HEK293 (cell line): Measurements from ENCODE around the gene STK35.
A peak's percentile ranks its signal among the peaks of the same experiment; 100 is the strongest.

Experiments
- CTCF ChIA-PET: fragments of 350-600 bp; formaldehyde crosslinking; extraction: SDS; loops from one replicate; lab custom pipeline; 2021; ENCODE audit warnings: antibody characterized with exemption; lab: Yijun Ruan, JAX
- POLR2A ChIA-PET: fragments of 300-600 bp; formaldehyde crosslinking; extraction: SDS; loops from one replicate; lab custom pipeline; 2020; ENCODE audit warnings: antibody characterized with exemption, inconsistent platforms; lab: Yijun Ruan, JAX
- H3K27ac ChIP-seq: fragments of 200-500 bp; sonication (Bioruptor generic); 2 replicates; pipeline ENCODE4 v1.5.1; 2014; ENCODE audit warnings: low read depth, low read length, control low read depth, inconsistent platforms; ENCODE audit errors: extremely low read depth
- H3K36me3 ChIP-seq, 2 experiments: fragments of 200-500 bp in 1 of 2; sonication (Bioruptor generic) in 1 of 2; 1 replicate in 1 of 2; 2 replicates in 1 of 2; pipeline ENCODE4 v1.5.1; 2014 to 2017; ENCODE audit warnings: inconsistent platforms in 2 of 2, low read length in 2 of 2; ENCODE audit not compliant: control insufficient read depth in 2 of 2, insufficient read depth in 1 of 2
- H3K4me1 ChIP-seq: fragments of 200-500 bp; sonication (Bioruptor generic); 2 replicates; pipeline ENCODE4 v1.5.1; 2014; ENCODE audit warnings: mild to moderate bottlenecking, low read length, inconsistent platforms; ENCODE audit not compliant: control insufficient read depth, insufficient read depth
- H3K4me3 ChIP-seq: 2 replicates; pipeline ENCODE4 v1.5.1; 2011; ENCODE audit warnings: low read depth, mild to moderate bottlenecking, control low read depth, low read length, moderate library complexity
- H3K9me3 ChIP-seq: fragments of 200-500 bp; sonication (Bioruptor generic); 2 replicates; pipeline ENCODE4 v1.5.1; 2014; ENCODE audit warnings: low read depth, low read length, inconsistent platforms; ENCODE audit not compliant: control insufficient read depth, insufficient read depth
- GFI1B ChIP-seq: fragments of 450-650 bp; formaldehyde crosslinking; IDR thresholded peaks from 2 replicates; pipeline ENCODE4 v1.5.1; 2016; ENCODE audit warnings: missing biosample characterization, missing genetic modification characterization
- GLIS1 ChIP-seq: fragments of 450-650 bp; formaldehyde crosslinking; IDR thresholded peaks from 2 replicates; pipeline ENCODE4 v1.5.1; 2016; ENCODE audit warnings: missing biosample characterization, missing genetic modification characterization
- KLF9 ChIP-seq: fragments of 450-650 bp; formaldehyde crosslinking; IDR thresholded peaks from 2 replicates; pipeline ENCODE4 v1.5.1; 2016; ENCODE audit warnings: missing biosample characterization, missing genetic modification characterization, low read depth
- MEIS1 ChIP-seq: sonication (generic); formaldehyde crosslinking; IDR thresholded peaks from 2 replicates; pipeline ENCODE4 v1.8.1; 2022; ENCODE audit warnings: missing genetic modification reagents, mild to moderate bottlenecking, borderline replicate concordance
- RBAK ChIP-seq: fragments of 450-650 bp; formaldehyde crosslinking; IDR thresholded peaks from 2 replicates; pipeline ENCODE4 v1.5.1; 2016; ENCODE audit warnings: missing biosample characterization, missing genetic modification characterization
- ZBTB21 ChIP-seq: fragments of 450-650 bp; formaldehyde crosslinking; IDR thresholded peaks from 2 replicates; pipeline ENCODE4 v1.5.1; 2017; ENCODE audit warnings: missing biosample characterization, missing genetic modification characterization
- ZNF138 ChIP-seq: fragments of 450-650 bp; formaldehyde crosslinking; IDR thresholded peaks from 2 replicates; pipeline ENCODE4 v1.5.1; 2016; ENCODE audit warnings: missing biosample characterization, missing genetic modification characterization, borderline replicate concordance
- ZNF140 ChIP-seq: fragments of 450-650 bp; formaldehyde crosslinking; IDR thresholded peaks from 2 replicates; pipeline ENCODE4 v1.5.1; 2016; ENCODE audit warnings: missing biosample characterization, missing genetic modification characterization
- ZNF26 ChIP-seq: fragments of 450-650 bp; formaldehyde crosslinking; IDR thresholded peaks from 2 replicates; pipeline ENCODE4 v1.5.1; 2016; ENCODE audit warnings: missing biosample characterization, missing genetic modification characterization
- ZNF335 ChIP-seq: fragments of 450-650 bp; formaldehyde crosslinking; conservative IDR thresholded peaks from 2 replicates; pipeline ENCODE4 v1.5.1; 2016; ENCODE audit warnings: missing biosample characterization, missing genetic modification characterization
- ZNF501 ChIP-seq: fragments of 450-650 bp; formaldehyde crosslinking; IDR thresholded peaks from 2 replicates; pipeline ENCODE4 v1.5.1; 2016; ENCODE audit warnings: missing biosample characterization, missing genetic modification characterization
- ZNF510 ChIP-seq: fragments of 450-650 bp; formaldehyde crosslinking; IDR thresholded peaks from 2 replicates; pipeline ENCODE4 v1.5.1; 2018; ENCODE audit warnings: mild to moderate bottlenecking, missing genetic modification characterization, missing biosample characterization; ENCODE audit not compliant: insufficient replicate concordance
- ZNF555 ChIP-seq: fragments of 450-650 bp; formaldehyde crosslinking; conservative IDR thresholded peaks from 2 replicates; pipeline ENCODE4 v1.5.1; 2017; ENCODE audit warnings: missing biosample characterization, mild to moderate bottlenecking, missing genetic modification characterization, inconsistent platforms
- ZNF571 ChIP-seq: fragments of 450-650 bp; formaldehyde crosslinking; IDR thresholded peaks from 2 replicates; pipeline ENCODE4 v1.5.0; 2017; ENCODE audit warnings: missing biosample characterization, missing genetic modification characterization
- ZNF600 ChIP-seq: fragments of 450-650 bp; formaldehyde crosslinking; IDR thresholded peaks from 2 replicates; pipeline ENCODE4 v1.5.1; 2016; ENCODE audit warnings: missing biosample characterization, missing genetic modification characterization
- ZNF610 ChIP-seq: fragments of 450-650 bp; formaldehyde crosslinking; IDR thresholded peaks from 2 replicates; pipeline ENCODE4 v1.5.1; 2016; ENCODE audit warnings: missing biosample characterization, missing genetic modification characterization, borderline replicate concordance
- ZNF707 ChIP-seq: fragments of 450-650 bp; formaldehyde crosslinking; IDR thresholded peaks from 2 replicates; pipeline ENCODE4 v1.5.1; 2016; ENCODE audit warnings: missing biosample characterization, missing genetic modification characterization
- ZNF768 ChIP-seq: fragments of 450-650 bp; formaldehyde crosslinking; IDR thresholded peaks from 2 replicates; pipeline ENCODE4 v1.5.1; 2018; ENCODE audit warnings: missing biosample characterization, mild to moderate bottlenecking, missing genetic modification characterization
- ZNF843 ChIP-seq: fragments of 450-650 bp; formaldehyde crosslinking; IDR thresholded peaks from 2 replicates; pipeline ENCODE4 v1.5.1; 2016; ENCODE audit warnings: missing biosample characterization, missing genetic modification characterization
- ZSCAN18 ChIP-seq: fragments of 450-650 bp; formaldehyde crosslinking; IDR thresholded peaks from 2 replicates; pipeline ENCODE4 v1.5.1; 2016; ENCODE audit warnings: missing biosample characterization, missing genetic modification characterization
- TF ChIP-seq, protein P1 (sequence below): fragments of 450-650 bp; formaldehyde crosslinking; IDR thresholded peaks from 2 replicates; pipeline ENCODE4 v1.5.1; 2017; ENCODE audit warnings: missing biosample characterization, missing genetic modification characterization
- TF ChIP-seq, protein P2 (sequence below): fragments of 450-650 bp; formaldehyde crosslinking; IDR thresholded peaks from 2 replicates; pipeline ENCODE4 v1.5.1; 2016; ENCODE audit warnings: missing biosample characterization, missing genetic modification characterization

The STK35 gene

GRCh38 chr20:2139736-2140135 is 38.1 kb downstream of the STK35 start:
- CTCF ChIA-PET, result interaction anchor here (1.1 kb wide), 1 partner anchor 46 kb away, joined by 3 read pairs; no protein-coding TSS in a partner anchor
- H3K27ac ChIP-seq, result no peak overlapping the region
- H3K36me3 ChIP-seq, result peaks cover 9 to 34% of the 10 kb centered on the region in 2 experiments; a peak in 2 of 3 replicates
- H3K4me3 ChIP-seq, result no peak overlapping the region
- no peaks in the 10 kb centered on the region for H3K4me1 ChIP-seq
- no peaks in the 10 kb centered on the region for H3K9me3 ChIP-seq
- no peak for TF ChIP-seq ZNF571 (tag by site-specific recombination)
- POLR2A ChIA-PET, result no interaction called here

DNA sequence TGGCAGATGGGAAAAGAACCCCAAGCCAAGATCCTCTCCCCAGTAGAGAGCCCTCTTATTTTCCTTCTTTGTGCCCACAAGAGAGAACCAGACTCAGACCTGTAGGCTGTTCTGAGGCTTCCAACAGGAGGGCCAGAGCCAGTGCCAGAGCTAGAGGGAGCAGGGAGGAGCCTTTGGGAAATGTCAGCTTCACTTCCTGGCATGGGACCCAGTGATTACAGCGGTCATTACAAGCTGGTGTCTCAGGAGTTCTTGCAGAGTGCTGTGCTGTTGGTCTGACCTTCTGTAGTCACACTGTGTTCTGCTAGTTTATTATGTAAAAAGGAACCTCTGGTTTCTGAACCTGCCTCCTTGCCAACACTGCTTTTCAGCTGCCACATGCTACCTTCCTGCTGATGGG is 38.9 kb downstream of the STK35 start:
- Histone ChIP-seq H3K36me3 (peaks cover 9 to 42% of the 10 kb centered on the region in 2 experiments; a peak in 2 of 3 replicates), H3K4me3 (no peak overlapping the region), H3K27ac (no peak overlapping the region), H3K4me1 (no peaks in the 10 kb centered on the region), H3K9me3 (no peaks in the 10 kb centered on the region)
- CTCF ChIA-PET, result interaction anchor here (0.6 to 1.1 kb wide), 2 partner anchors 47 to 232 kb away, joined by 3 to 5 read pairs; no protein-coding TSS in a partner anchor
- TF ChIP-seq ZNF510 (tag by site-specific recombination) (no peak), ZNF600 (tag by site-specific recombination) (0 out of 2 replicates have a peak, but pooled peaks have one; percentile 13), ZNF555 (tag by site-specific recombination) (no peak)
- POLR2A ChIA-PET, result interaction anchor here (1.1 kb wide), 1 partner anchor 9 kb away, joined by 3 read pairs; no protein-coding TSS in a partner anchor

DNA sequence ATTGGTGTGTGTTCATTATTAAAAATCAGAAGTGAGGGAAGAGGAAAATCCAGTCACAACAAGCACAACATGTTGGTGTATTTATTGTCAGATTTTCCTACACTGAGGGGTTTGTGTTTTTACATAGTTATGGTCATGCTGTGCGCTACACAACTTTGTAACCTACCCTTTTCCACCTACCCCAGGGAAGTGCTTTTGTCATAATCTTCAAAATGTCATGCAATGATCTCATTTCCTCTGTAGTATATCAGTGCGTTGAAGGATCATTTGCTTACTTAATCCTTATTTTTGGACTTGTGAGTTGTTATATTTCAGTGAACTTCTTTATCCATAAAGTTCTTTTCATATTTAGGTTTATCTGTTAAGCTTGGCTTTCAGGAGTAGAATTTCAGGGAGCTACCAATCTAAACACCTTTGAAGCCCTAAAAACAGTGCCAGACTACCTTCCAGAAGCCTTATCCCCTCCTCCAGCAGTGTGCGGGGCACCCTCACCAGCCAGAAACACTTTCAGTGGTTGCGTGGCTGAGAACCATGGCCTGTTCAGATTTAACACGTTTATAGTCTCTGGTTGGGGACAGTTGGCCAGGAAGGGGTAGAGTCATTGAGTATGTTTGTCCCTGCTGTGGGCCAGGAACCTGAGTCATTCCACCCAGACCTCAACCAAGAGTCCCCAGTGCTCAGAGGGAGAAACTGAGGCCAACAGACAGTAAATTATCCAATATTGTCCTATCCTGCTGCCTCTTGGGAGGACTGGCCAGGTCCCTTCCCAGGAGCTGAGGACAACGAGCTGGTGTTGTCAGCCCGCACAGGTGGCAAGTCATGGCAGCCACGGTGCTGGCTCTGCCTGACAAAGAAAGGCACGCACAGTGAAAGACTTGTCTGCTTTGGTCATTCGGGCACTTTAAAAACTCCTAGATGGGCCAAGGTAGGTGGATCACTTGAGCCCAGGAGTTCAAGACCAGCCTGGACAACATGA is 40.3 kb downstream of the STK35 start:
- ChIA-PET POLR2A (no interaction called here), CTCF (interaction anchor here (0.6 kb wide), 1 partner anchor 48 kb away, joined by 3 read pairs; no protein-coding TSS in a partner anchor)
- H3K27ac ChIP-seq, result no peak overlapping the region
- H3K4me1 ChIP-seq, result no peaks in the 10 kb centered on the region
- H3K9me3 ChIP-seq, result no peaks in the 10 kb centered on the region
- peaks cover 9 to 53% of the 10 kb centered on the region in 2 experiments; a peak in 2 of 3 replicates for H3K36me3 ChIP-seq
- H3K4me3 ChIP-seq, result no peak overlapping the region
- TF ChIP-seq ZNF335 (tag by site-specific recombination) (no peak), KLF9 (tag by site-specific recombination) (no peak), ZNF501 (tag by site-specific recombination) (no peak), ZNF768 (tag by site-specific recombination) (no peak), ZNF510 (tag by site-specific recombination) (no peak), ZNF707 (no peak), MEIS1 (CRISPR knock-in tag) (no peak), ZNF140 (tag by site-specific recombination) (no peak), ZNF26 (tag by site-specific recombination) (no peak), ZBTB21 (tag by site-specific recombination) (no peak), RBAK (tag by site-specific recombination) (no peak), GFI1B (tag by site-specific recombination) (no peak), ZSCAN18 (tag by site-specific recombination) (no peak), ZNF843 (no peak), GLIS1 (no peak), ZNF610 (tag by site-specific recombination) (no peak), ZNF138 (tag by site-specific recombination) (no peak)
- TF ChIP-seq, protein P1, sequence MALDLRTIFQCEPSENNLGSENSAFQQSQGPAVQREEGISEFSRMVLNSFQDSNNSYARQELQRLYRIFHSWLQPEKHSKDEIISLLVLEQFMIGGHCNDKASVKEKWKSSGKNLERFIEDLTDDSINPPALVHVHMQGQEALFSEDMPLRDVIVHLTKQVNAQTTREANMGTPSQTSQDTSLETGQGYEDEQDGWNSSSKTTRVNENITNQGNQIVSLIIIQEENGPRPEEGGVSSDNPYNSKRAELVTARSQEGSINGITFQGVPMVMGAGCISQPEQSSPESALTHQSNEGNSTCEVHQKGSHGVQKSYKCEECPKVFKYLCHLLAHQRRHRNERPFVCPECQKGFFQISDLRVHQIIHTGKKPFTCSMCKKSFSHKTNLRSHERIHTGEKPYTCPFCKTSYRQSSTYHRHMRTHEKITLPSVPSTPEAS, result no peak
- TF ChIP-seq, protein P2, sequence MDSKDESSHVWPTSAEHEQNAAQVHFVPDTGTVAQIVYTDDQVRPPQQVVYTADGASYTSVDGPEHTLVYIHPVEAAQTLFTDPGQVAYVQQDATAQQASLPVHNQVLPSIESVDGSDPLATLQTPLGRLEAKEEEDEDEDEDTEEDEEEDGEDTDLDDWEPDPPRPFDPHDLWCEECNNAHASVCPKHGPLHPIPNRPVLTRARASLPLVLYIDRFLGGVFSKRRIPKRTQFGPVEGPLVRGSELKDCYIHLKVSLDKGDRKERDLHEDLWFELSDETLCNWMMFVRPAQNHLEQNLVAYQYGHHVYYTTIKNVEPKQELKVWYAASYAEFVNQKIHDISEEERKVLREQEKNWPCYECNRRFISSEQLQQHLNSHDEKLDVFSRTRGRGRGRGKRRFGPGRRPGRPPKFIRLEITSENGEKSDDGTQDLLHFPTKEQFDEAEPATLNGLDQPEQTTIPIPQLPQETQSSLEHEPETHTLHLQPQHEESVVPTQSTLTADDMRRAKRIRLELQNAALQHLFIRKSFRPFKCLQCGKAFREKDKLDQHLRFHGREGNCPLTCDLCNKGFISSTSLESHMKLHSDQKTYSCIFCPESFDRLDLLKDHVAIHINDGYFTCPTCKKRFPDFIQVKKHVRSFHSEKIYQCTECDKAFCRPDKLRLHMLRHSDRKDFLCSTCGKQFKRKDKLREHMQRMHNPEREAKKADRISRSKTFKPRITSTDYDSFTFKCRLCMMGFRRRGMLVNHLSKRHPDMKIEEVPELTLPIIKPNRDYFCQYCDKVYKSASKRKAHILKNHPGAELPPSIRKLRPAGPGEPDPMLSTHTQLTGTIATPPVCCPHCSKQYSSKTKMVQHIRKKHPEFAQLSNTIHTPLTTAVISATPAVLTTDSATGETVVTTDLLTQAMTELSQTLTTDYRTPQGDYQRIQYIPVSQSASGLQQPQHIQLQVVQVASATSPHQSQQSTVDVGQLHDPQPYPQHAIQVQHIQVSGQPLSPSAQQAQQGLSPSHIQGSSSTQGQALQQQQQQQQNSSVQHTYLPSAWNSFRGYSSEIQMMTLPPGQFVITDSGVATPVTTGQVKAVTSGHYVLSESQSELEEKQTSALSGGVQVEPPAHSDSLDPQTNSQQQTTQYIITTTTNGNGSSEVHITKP (tag by site-specific recombination), result no peak
